HG03575 (cell line): ENCODE data around the gene UBA3.

ENCODE experiments used
- ATAC-seq: cut with Tn5 transposase; IDR thresholded peaks from one replicate; pipeline ENCODE4 v1.9.1; 2021; ENCODE audit not compliant: unreplicated experiment, insufficient number of reproducible peaks, low FRiP score; ENCODE audit errors: extremely low read depth

UBA3 gene

GRCh38 chr3:69080233-69080920 is at the start of gene UBA3:
Gene UBA3 (minus strand): TSS chr3:69080365. CDS start chr3:69080353, 12 bp downstream.
- ATAC-seq: no peak

GRCh38 chr3:69129531-69129930 is 49.4 kb upstream of the UBA3 start:
- ATAC-seq: no peak

GRCh38 chr3:69128509-69128908 is 48.3 kb upstream of the UBA3 start:
- no peak for ATAC-seq

- no peak for ATAC-seq
Observed at GRCh38 chr3:69126999-69127398, 46.8 kb upstream of the UBA3 start.

- ATAC-seq: no peak
Observed at GRCh38 chr3:69126216-69126615, 46.1 kb upstream of the UBA3 start.

- no peak for ATAC-seq
Observed at GRCh38 chr3:69122403-69122802, 42.2 kb upstream of the UBA3 start, which contains the start of gene LMOD3. Gene LMOD3 (minus strand): TSS chr3:69122595. CDS start chr3:69122386, 209 bp downstream.

GRCh38 chr3:69121950-69122349 is 41.8 kb upstream of the UBA3 start:
- no peak for ATAC-seq

- ATAC-seq: no peak
Observed at GRCh38 chr3:69121513-69121912, 41.3 kb upstream of the UBA3 start.

GRCh38 chr3:69120879-69121464 is 40.8 kb upstream of the UBA3 start:
- no peak for ATAC-seq

- no peak for ATAC-seq
Observed at GRCh38 chr3:69119681-69120080, 39.5 kb upstream of the UBA3 start.

- ATAC-seq: no peak
Observed at GRCh38 chr3:69119138-69119537, 39.0 kb upstream of the UBA3 start.

GRCh38 chr3:69118555-69118954 is 38.4 kb upstream of the UBA3 start:
- ATAC-seq: no peak

- no peak for ATAC-seq
Observed at GRCh38 chr3:69116897-69117296, 36.7 kb upstream of the UBA3 start.

- ATAC-seq: no peak
Observed at GRCh38 chr3:69116162-69116561, 36.0 kb upstream of the UBA3 start.

GRCh38 chr3:69115731-69116130 is 35.6 kb upstream of the UBA3 start:
- ATAC-seq: no peak

- ATAC-seq: no peak
Observed at GRCh38 chr3:69113536-69113935, 33.4 kb upstream of the UBA3 start.

- no peak for ATAC-seq
Observed at GRCh38 chr3:69110941-69111546, 30.9 kb upstream of the UBA3 start.

- no peak for ATAC-seq
Observed at GRCh38 chr3:69108811-69109210, 28.6 kb upstream of the UBA3 start.

GRCh38 chr3:69107841-69108240 is 27.7 kb upstream of the UBA3 start:
- ATAC-seq: no peak

- no peak for ATAC-seq
Observed at GRCh38 chr3:69105320-69105719, 25.2 kb upstream of the UBA3 start.
